Right kidney (tissue), 9 donors: ENCODE results near the gene MRPS22.

Source experiments
- DNase-seq: peaks from one replicate; pipeline ENCODE4 v3.0.0-alpha.2; 2016
- long read RNA-seq, 8 donors: transcript quantifications; one replicate each; lab custom pipeline, GENCODE V29; 2026

MRPS22 gene
- long read RNA-seq, donor 1, transcript MRPS22-201 (8 exons, 1,120 nt) = major isoform, 41 of 58 reads
- long read RNA-seq, donor 1, partial matches to known transcripts = 8 of 58 reads
- long read RNA-seq, donor 1, other reads (novel, unspliced or antisense) = 0 of 58 reads
- long read RNA-seq, donor 2, transcript MRPS22-201 (8 exons, 1,120 nt) = major isoform, 12 of 101 reads
- long read RNA-seq, donor 2, partial matches to known transcripts = 74 of 101 reads
- long read RNA-seq, donor 2, other reads (novel, unspliced or antisense) = 9 of 101 reads
- long read RNA-seq, donor 3, transcript MRPS22-201 (8 exons, 1,120 nt) = major isoform, 16 of 21 reads
- long read RNA-seq, donor 3, partial matches to known transcripts = 0 of 21 reads
- long read RNA-seq, donor 3, other reads (novel, unspliced or antisense) = 0 of 21 reads
- long read RNA-seq, donor 4, transcript MRPS22-202 (8 exons, 1,099 nt) = minor isoform, 5 of 174 reads
- long read RNA-seq, donor 4, transcript MRPS22-209 (3 exons, 598 nt) = minor isoform, 5 of 174 reads
- long read RNA-seq, donor 4, transcript MRPS22-201 (8 exons, 1,120 nt) = major isoform, 21 of 174 reads
- long read RNA-seq, donor 4, partial matches to known transcripts = 139 of 174 reads
- long read RNA-seq, donor 4, other reads (novel, unspliced or antisense) = 0 of 174 reads
- long read RNA-seq, donor 5, transcript MRPS22-202 (8 exons, 1,099 nt) = minor isoform, 5 of 237 reads
- long read RNA-seq, donor 5, transcript MRPS22-201 (8 exons, 1,120 nt) = major isoform, 31 of 237 reads
- long read RNA-seq, donor 5, partial matches to known transcripts = 177 of 237 reads
- long read RNA-seq, donor 5, other reads (novel, unspliced or antisense) = 16 of 237 reads
- long read RNA-seq, donor 6, transcript MRPS22-201 (8 exons, 1,120 nt) = major isoform, 17 of 145 reads
- long read RNA-seq, donor 6, transcript MRPS22-202 (8 exons, 1,099 nt) = minor isoform, 5 of 145 reads
- long read RNA-seq, donor 6, partial matches to known transcripts = 113 of 145 reads
- long read RNA-seq, donor 6, other reads (novel, unspliced or antisense) = 5 of 145 reads
- long read RNA-seq, donor 7, transcript MRPS22-201 (8 exons, 1,120 nt) = major isoform, 36 of 48 reads
- long read RNA-seq, donor 7, partial matches to known transcripts = 5 of 48 reads
- long read RNA-seq, donor 7, other reads (novel, unspliced or antisense) = 0 of 48 reads
- long read RNA-seq, donor 8, transcript MRPS22-201 (8 exons, 1,120 nt) = major isoform, 22 of 30 reads
- long read RNA-seq, donor 8, partial matches to known transcripts = 0 of 30 reads
- long read RNA-seq, donor 8, other reads (novel, unspliced or antisense) = 0 of 30 reads

- DNase-seq = peak; percentile 80
These were observed at the start of gene MRPS22 for GRCh38 chr3:139343895-139344856. TSS of gene MRPS22 (plus strand) at chr3:139344020. CDS start at chr3:139344027, 7 bp downstream.

GRCh38 chr3:139295040-139295439 is 48.8 kb upstream of the MRPS22 start:
- no peak for DNase-seq

GRCh38 chr3:139296141-139296718 is 47.6 kb upstream of the MRPS22 start:
- no peak for DNase-seq

- DNase-seq = no peak
These were observed 46.1 kb upstream of the MRPS22 start for GRCh38 chr3:139297588-139298311.

- DNase-seq = no peak
These were observed 44.3 kb upstream of the MRPS22 start for GRCh38 chr3:139299261-139300132.

- DNase-seq = no peak
These were observed 43.4 kb upstream of the MRPS22 start for GRCh38 chr3:139300416-139300815.

GRCh38 chr3:139301183-139301582 is 42.6 kb upstream of the MRPS22 start:
- DNase-seq = no peak

- no peak for DNase-seq
These were observed 42.2 kb upstream of the MRPS22 start for GRCh38 chr3:139301654-139302053.

GRCh38 chr3:139302084-139302800 is 41.6 kb upstream of the MRPS22 start:
- DNase-seq = no peak

- DNase-seq = no peak
These were observed 41.1 kb upstream of the MRPS22 start for GRCh38 chr3:139302801-139303113.

- no peak for DNase-seq
These were observed 40.6 kb upstream of the MRPS22 start for GRCh38 chr3:139303216-139303615.

GRCh38 chr3:139304383-139304782 is 39.4 kb upstream of the MRPS22 start:
- no peak for DNase-seq

- no peak for DNase-seq
These were observed 37.7 kb upstream of the MRPS22 start for GRCh38 chr3:139306078-139306477.

- DNase-seq = no peak
These were observed 36.7 kb upstream of the MRPS22 start for GRCh38 chr3:139307072-139307491.

GRCh38 chr3:139307601-139308555 is 35.9 kb upstream of the MRPS22 start:
- no peak for DNase-seq

GRCh38 chr3:139308560-139308959 is 35.3 kb upstream of the MRPS22 start:
- no peak for DNase-seq

GRCh38 chr3:139309061-139309591 is 34.7 kb upstream of the MRPS22 start:
- DNase-seq = no peak
